GM19467 (cell line): ENCODE data around the gene BARX1.
"Not testable (repeated sequence)": the region's sequence is repeated elsewhere in the genome, so short reads cannot be mapped to it uniquely, and the experiment has no call there.

Experiments
- ATAC-seq: cut with Tn5 transposase; IDR thresholded peaks from one replicate; pipeline ENCODE4 v1.9.1; 2021; ENCODE audit warnings: mild to moderate bottlenecking, moderate library complexity; ENCODE audit not compliant: unreplicated experiment

BARX1 gene

DNA sequence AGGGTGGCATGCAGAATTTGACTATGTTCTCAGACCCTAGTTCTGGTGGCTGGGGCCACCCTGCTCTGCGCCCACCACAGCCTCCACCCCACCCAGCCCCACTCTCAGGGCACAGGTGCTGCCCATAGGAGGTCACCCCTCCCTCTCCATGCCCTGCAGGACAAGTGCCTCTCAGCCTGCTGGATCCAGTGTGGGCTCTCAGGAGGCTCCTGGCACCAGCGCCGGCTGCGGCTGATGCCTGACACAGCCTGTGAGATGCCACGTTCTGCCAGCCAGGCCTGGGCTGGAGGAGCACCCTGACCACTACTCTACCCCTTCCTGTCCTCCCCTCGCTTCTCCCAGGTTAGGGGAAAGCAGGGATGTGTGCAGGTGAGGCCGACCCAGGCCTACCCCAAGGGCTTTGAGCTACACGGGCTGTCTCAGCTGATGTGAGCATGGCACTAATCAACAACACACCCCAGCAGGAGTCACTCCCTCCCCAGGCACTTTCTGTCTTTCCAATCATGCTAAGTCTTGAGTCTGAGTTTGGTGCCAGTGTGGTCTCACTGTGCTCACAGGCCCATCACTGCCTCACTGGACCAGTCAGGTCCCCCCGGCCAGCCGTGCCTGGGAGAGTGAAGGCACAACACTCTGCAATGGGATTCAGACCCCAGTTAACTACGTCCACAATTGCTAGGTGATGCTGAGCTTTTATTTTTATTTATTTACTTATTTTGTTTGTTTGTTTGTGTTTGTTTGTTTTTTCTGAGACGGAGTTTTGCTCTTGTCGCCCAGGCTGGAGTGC is 12.1 kb upstream of the BARX1 start:
- no peak for ATAC-seq

DNA sequence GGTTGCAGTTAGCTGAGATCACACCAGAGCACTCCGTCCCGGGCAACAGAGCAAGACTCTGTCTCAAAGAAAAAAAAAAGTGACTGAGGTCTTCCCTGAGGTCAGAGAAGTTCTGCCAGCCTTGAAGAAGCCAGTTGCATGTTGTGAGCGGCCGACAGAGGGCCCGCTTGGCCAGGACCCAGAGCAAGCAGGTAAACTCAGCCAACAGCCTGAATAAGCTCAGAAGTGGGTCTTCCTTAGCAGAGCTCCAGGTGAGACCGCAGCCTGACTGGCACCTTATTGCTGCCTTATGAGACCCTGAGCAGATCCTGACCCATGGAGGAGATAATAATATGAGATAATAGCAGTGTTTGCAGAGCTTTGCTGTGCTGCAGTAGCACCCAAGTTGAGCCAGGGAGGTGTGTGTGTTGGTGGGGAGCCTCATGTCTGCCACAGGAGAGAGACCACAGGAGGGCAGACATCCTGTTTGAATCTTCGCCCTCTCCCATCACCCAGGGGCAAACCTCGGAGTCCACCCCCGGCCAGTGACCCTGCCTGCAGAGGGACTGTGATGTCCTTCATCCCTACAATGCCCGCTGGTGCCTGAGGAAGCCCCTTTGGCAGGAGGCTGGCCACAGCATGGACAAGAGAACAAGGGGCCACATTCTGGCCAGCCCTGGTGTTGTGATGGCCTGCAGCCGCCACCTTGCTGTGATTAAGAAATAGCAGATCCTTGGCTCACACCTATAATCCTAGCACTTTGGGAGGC is 10.8 kb upstream of the BARX1 start:
- ATAC-seq = no peak

DNA sequence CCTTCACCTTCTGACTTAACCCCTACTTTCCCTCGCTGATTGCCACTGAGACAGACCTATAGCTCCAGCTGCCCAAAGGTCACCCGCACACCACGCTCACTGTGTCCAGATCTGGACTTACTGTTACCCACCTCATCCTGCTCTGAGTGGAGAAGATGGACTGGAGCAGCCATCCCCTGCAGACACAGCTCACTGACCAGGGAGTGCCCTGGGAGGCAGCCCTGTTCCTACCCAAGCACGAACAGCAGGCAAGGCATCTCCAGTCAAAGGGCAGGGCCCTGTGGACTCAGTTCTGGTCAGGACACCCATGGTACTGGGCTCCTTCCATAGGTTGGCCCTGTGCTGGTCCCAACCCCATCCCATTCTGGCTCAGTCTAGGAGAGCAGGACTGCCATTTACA is 9.5 kb upstream of the BARX1 start:
- no peak for ATAC-seq

DNA sequence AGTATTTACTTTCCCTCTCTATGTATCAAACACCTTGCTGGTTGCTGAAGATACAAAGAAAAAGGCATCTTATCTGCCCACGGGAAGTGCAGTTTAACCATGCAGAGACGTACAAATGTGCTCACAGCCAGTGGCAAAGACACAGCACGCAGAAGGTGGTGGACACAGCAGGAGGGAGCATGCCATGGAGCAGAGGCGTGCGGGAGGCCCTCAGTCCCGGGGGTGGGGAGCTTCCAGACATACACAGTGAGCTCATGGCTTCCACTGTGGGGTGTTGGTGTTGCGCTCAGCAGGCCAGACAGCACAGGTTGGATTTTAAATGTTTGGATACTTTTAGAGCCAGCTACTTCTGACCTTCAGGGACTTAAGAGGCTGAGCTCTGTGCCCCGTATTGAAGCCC is 8.8 kb upstream of the BARX1 start:
- ATAC-seq = no peak

DNA sequence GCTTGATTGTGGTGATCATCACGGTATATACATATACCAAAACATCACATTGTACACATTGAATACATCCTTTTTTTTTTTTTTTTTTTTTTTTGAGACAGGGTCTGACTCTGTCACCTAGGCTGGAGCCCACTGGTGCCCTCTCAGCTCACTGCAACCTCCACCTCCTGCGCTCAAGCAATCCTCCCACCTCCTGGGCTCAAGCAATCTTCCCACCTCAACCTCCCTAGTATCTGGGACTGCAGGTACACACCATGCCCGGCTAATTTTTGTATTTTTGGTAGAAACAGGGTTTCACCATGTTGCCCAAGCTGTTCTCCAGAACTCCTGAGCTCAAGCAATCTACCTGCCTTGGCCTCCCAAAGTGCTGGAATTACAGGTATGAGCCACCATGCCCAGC is 8.3 kb upstream of the BARX1 start:
- ATAC-seq = not testable (repeated sequence)

DNA sequence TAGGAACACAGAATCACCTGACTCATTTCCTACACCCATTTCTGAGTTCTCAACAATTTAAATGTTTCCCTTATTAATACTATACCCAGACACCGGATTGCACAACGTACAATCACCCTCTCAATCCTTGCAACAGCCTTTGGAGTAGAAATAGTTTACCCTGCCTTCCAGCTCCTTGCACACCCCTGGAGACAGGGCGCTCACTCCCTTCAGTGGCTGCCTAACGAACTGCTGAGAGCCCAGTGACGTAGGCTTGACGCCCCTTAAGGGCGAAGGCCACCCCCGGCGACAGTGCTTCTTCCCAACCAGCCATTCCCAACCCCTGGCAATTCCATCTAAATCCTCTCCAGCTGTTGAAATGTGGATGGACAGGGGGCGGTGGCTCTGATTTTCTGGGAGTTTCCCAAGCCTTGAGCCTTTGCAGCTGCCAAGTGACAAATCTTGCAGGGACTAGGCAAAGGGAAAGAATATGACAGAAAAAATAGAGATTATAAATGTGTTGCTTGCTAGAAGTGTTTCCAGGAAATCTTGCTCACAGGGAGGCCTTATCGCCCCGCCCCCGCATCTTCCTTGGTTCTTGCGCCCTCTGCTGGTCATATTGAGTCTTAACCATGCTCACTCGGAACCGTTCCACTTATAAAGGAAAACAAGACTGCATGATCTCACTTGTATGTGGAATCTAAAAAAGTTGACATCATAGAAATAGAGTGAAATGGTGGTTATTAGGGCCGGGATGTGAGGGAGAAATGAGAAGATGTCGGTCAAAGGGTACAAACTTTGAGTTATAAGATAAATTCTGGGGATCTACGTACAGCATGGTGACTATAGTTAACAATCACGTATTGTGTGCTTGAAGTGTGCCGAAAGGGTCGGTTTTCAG is 7.6 kb upstream of the BARX1 start:
- no peak for ATAC-seq

DNA sequence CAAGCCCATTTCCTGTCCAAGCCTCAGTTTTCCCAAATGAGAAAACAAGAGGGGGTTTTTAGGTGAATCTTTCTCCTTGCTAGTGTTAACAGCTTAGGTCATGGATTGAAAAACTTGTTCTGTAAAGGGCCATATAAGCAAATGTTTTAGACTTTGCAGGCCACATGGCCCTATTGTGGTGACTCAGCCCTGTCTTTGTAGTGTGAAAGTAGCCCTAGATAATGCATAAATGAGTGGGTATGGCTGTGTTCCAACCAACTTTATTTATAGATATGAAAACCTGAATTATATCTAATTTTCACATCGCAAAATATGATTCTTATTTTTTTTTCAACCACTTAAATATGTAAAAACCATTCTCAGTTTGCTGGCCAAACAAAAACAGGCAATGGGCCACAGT is 6.9 kb upstream of the BARX1 start:
- no peak for ATAC-seq

DNA sequence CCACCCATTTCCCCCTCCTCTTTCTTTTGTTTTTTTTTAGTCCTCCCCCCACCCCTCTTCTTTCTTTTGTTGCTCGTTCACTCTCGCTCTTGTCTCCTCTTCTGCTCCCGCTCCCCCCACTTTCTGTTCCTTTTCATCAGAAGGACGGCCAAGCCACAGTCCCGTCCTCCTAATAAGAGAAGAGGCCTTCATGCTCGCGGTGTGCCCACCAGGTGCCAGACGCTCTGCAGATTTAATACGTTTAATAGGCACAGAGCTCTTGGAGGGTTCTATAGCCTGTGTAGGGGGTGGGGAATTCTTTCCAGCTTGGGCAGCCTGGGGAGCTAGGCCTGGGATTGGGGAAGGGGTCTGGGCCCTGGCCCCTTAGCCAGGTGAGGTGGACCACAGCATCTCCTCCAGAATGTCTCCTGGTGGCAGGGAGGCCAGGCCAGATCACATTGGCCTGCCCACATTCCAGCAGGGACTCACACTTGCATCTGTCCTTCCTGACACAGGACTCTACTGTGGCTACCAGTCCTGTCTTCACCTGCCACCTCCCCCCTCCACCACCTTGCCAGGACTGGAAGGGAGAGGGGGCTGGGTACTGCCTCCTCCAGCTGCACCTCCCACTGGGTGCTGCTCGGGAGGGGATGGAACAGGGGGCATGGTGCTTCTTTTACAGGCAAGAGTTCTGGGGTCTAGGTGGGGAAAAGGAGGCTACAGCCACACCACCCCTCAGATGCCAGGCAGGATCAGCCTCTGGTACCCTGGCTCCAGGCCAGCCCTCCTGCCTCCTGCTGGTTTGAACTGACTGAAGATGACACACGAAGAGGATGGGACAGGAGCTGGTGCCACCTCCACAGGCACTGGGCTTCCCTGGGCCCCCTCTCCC is 6.1 kb upstream of the BARX1 start:
- no peak for ATAC-seq

DNA sequence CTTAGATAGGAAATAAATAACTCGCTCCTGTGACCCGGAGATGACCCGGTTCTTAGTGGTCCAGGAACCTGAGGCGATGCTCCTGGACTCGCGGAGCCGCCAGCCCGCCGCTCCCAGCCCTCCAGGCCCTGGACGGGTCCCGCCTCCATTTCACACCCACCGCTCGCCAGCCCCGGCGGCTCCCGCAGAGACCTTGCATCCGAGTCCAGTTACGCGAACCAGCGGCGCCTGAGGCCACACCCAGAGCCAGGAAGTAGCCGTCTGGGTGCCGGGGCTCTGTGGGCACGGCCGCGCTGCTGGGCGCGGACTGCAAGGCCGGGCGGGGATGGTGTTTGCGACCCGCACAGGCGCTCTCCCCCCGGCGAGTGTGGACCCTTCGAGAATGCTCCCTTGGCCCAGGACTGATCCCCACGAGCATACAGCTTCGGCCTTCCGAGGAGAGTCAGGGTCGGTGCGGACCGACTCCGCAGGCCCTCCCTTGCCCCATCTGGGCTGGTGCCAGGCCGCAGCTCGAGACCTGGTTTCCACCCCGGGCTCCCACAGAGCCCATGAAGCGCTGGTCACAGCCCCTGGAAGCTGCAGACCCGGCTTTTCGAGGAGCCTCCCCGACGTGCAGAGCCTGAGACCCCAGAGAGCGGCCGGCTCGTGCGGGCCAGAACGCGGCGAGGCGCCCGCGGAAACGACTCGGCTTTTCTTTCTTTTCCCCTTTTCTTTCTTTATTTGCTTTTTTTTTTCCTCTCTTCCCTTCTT is 5.2 kb upstream of the BARX1 start:
- no peak for ATAC-seq

DNA sequence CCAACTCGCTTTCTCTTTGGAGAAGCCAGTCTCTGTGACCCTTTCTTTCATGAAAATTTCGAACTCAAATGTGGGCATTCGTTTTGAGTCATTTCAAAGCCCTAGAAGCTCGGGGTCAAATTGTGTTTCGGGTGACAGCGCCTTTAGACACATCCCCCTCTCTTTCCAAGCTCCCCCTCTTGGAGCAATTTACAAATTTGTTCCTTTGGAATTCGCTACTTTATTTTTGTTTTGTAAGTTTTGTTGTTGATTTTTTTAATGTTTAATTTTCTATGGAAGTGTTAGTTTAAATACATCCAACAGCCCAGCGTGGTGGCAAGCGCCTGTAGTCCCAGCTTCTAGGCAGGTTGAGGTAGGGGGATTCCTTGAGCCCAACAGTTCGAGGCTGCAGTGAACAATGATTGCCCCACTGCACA is 4.6 kb upstream of the BARX1 start:
- ATAC-seq = no peak

DNA sequence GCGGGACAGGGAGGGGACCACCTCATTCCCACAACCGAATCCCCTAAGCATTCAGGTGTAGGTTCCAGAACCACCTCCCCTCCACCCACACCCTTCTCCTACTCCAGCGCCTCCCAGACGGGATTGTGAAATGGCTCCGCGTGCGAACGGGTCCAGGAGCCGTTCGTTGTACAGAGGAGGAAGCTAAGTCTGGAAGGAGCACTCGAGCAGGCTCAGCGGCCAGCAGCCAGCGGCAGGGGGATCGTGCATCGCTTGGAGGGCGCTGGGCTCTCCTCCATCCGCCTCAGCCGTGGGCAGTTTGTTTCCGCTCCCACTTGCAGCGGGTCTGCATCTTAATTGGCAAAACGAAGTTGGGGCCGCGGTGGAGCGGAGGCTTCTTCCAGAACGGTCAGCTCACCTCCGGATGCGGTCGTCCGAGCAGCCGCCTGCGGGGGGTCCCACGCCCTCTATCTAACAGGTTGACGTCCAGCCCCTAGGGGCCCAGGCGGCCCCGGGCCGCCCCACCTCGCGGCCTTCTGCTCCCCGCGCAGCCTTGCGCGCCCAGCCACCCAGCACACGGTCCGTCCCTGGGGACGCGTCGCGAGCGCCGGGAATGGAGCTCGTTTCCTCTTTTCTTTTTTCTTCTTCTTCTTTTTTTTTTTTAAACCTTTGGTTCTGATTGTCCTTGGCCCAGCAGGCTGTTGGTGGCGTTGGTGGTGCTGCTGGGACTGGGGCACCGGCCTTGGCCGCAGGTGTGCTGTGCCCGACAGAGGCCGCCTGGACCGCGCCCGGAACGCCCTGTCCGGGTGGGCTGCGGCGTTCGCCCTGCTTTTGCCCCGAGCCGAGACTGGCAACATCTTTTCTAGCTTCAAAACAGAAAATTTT is 3.9 kb upstream of the BARX1 start:
- ATAC-seq = no peak

DNA sequence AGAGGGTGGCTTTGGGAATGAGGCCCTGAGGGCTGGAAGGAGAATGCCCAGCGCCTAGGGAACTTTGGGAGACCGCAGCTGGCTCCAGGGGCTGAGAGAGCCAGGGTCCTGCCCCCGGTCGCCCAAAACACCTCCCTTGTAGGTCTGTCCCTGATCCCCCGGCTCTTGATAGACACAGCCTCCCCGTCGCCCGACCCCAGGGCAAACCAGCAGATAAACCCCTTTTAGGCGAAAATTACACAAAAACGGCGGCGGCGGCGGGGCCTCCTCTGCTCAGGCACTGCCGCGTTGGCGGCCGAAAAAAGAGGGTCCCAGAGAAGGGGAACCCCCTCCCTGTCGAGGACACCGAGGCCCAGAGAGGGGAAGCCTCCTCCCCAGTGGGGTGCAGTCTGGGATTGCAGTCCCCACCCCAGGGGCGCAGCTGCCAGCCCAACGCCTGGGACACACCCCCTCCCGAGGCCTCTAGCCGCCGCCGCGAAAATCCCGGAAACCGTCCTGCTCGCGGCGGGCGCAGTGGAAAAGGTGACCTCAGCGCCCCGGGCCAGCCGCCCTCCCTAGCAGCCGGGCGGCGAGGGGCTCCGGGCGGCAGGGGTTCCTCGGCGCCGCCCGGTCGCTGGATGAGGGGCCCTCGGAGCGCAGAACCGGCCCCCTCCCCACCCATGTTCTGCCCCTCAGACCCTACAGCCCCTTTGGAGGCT is 3.1 kb upstream of the BARX1 start:
- ATAC-seq = no peak

DNA sequence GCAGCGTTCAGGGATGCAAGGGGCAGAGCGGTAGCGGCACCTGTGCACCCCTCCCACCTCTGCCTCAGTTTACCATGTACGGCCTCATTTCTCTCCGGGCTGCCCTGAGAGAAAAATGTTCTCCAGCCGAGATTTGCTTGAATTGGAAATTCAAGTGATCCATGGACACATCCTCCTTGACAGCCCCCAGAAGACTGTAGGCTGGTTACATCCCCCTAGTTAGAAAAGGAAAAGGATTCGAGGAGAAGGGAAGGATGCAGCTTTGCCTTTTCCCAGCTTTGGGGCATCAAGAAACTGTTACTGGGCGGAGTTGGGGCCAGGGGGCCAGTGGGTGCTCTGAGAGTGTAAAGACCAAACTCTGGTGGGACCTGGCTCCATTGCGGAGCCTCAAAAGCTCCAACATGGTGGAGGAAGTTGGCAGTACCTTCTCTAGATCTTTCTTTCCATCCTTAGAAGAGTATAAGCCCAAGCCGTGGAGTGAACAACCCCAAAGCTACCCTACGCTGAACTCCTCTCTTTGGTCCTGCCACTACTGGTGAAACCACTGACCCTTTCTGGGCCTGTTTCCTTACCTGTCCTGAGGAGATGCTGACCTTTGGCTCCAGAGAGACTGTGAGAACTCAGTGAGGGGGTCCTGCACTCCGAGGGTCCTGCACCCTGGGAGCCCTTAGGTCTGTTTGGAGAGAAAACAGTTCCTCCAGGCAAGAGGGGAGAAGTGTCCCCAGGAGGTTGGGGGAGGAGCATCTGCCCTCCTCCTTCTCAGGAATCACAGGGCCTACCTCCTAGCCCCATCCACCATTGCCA is 1.0 kb upstream of the BARX1 start:
- no peak for ATAC-seq

DNA sequence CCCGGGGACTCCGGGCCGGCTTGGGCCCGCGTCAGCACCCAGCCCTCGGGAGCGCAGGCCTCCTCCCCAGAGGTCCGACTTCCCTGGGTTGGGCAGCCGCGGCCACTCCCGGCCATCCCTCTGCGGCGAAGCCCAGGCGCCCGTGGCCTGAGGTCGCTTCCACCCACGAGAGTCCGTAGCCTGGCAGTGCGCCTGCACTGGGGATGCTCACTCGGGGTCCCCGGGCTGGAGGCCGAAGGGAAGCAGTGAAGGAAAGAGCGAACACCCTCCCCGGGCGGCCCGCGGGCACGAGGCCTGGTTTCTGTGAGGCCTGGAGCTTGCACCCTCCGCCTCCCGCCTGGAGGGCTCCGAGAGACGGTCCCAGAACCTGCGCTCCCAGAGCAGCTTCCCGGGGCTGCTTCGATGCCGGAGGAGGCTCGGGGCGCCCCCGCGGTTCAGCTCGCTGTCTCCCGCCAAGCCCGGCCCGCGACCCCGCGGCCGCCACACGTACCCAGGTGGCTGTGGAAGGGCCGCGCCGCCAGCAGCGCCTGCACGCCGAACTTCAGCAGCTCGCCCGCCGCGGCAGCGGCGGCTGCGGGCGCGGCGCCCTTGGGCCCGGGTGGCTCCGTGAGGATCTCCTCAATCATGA is 607 bp downstream of the BARX1 start:
- no peak for ATAC-seq

DNA sequence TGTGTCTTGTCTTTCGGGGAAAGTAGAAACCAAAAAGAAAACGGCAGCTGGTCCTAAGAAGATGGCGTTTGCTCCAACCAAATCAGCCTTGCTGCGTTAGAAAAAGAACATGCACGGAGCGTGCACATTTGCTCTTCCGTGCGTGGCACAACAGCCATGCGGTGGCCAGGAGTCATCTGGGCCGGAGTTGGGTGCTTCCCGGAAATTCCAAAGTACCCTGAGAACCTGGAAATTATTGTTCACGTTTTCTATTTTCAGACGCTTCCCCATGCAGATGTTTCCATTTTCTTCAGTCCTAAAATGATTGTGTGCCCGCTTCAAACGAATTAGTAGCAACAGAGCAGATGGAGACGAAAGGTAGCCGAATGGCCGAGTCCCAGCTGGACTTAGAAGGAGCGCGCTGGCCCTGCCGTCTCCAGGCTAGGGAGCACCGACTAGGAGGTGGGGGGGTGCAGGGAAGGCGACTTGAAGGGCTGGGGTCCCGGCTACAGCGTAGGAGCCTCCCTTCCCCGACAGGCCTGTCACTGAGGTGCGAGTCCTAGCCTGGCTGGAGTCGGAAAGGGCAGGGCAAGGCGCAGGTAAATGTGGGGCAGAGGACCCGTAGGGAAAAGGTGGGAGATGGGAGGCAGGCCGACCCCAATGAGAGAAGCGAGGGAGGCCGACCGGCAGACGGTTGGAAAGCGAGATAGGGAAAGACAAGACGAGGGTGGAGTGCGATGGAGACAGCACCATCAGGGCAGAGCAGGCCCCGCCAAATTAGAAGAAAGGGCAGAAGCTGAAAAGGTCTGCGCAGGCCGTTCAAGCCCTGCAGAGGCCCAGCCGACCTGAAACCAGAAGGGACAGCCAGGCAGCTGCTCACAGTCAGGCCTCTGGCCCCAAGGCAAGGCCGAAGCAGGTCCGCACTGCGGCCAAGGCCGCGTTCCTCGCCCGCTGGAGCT is 1.4 kb downstream of the BARX1 start:
- no peak for ATAC-seq
